Mesodermal cell (in vitro differentiated cells): ENCODE measurements around the gene PARP6.

ENCODE experiments used
- H3K27ac ChIP-seq: 2 replicates; pipeline ENCODE4 v1.7.0; 2013; ENCODE audit warnings: mild to moderate bottlenecking, low read depth, low read length, moderate library complexity; ENCODE audit not compliant: severe bottlenecking
- H3K36me3 ChIP-seq: 2 replicates; pipeline ENCODE4 v1.7.1; 2013; ENCODE audit warnings: mild to moderate bottlenecking, low read length, moderate library complexity; ENCODE audit not compliant: control insufficient read depth, insufficient read depth
- H3K4me1 ChIP-seq: one replicate; pipeline ENCODE4 v1.7.1; 2013; ENCODE audit warnings: mild to moderate bottlenecking, low read length; ENCODE audit not compliant: insufficient read depth, control insufficient read depth, poor library complexity, severe bottlenecking
- H3K4me3 ChIP-seq: 2 replicates; pipeline ENCODE4 v1.7.0; 2013; ENCODE audit warnings: low read length, control low read depth, mild to moderate bottlenecking; ENCODE audit not compliant: insufficient read depth, poor library complexity, severe bottlenecking; ENCODE audit errors: extremely low read depth
- H3K9me3 ChIP-seq: 2 replicates; pipeline ENCODE4 v1.7.1; 2013; ENCODE audit warnings: mild to moderate bottlenecking, low read length, moderate library complexity; ENCODE audit not compliant: control insufficient read depth
- WGBS, 2 experiments: methylation state at CpG; one replicate each; pipeline ENCODE4 v1.1.5; 2013; ENCODE audit warnings: missing lambda C conversion rate in 2 of 2; ENCODE audit not compliant: insufficient coverage in 2 of 2; 5-methylcytosine and 5-hydroxymethylcytosine counted together

Gene PARP6

DNA sequence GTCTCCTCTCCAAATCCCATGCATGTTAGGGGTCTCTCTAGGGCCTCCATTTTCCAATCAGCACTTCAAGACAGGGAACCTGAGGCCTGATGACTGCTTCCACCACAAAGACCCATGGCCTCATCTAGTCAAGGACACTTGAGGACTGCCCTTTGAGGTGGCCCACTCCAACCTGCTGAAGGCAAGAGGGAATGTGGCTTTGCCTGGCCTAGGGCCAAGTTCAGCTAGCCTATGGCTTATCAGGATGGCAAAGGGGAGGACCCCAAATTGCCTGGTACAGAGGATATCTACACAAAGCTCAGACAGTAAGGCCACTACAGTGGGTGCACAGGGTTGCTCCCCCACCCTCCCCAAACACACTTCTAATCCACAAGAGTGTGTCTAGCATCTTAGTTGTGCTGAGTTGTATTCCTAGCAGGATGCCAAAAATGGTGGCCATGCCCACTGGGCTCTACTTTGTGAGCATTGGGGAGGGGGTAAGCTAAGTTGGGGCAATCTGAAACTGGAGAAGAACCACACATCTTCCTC, 64.7 kb downstream of the PARP6 start:
- H3K4me3 ChIP-seq = no peak overlapping the region
- peaks cover 98% of the 10 kb centered on the region for H3K36me3 ChIP-seq
- peaks cover 10% of the 10 kb centered on the region for H3K4me1 ChIP-seq
- H3K9me3 ChIP-seq = no peaks in the 10 kb centered on the region
- no peak overlapping the region for H3K27ac ChIP-seq

DNA sequence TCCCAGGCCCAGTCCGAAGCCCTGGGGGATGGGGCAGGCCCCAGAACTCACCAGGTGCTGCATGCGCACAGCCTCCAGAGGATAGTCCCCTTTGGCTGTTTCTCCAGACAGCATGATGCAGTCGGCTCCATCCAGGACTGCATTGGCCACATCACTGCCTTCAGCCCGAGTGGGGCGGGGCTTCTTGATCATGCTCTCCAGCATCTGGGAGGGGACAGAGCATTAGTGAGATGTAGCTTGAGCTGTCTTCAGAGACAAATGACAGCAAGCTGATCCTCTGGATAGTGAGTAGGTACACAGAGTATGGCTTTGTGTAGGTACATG, 65.7 kb downstream of the PARP6 start:
- Histone ChIP-seq H3K27ac (no peak overlapping the region), H3K36me3 (peaks cover 98% of the 10 kb centered on the region), H3K9me3 (no peaks in the 10 kb centered on the region), H3K4me3 (no peak overlapping the region), H3K4me1 (peaks cover 10% of the 10 kb centered on the region)
- WGBS, 2 experiments = 90 to 97% methylated on average over 4 to 5 of the region's 5 CpGs

DNA sequence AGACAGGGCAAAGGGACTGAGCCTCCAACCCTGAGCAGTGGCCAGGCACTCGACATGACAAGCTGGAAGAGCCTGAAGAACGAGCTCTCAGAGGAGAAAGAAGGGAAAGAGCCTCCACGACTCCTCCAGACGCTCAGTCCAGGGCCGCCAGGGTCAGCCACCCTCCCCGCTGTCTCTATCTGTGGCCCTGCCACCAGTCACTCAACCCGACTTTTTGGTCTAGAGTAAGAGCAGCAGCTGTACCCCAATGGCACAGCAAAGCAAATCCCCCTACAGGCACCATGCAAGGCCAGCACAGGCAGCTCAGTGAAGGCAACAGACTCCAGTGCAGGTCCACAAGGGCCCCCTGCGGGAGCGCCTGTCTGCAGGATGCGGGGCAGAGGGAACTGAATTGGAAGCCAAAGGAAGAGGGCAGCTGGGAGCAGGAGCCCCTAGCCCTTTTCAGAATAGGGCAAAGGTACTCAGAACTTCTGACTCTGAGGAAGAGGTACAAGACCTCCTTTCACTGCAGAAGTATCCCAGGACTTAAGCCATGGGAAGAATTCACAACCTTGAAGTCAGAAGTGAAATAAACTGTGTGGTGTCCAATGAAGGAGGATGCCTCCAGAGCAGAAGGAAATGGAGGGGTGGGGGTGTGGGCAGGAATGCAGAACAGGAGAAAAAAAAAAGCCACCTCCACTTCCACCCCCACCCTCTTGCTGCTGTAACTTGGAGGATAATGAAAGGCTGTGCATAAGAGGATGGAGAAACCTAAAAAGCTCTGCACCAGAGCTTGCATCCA, 66.3 kb downstream of the PARP6 start:
- WGBS, 2 experiments = 94 to 95% methylated on average over 10 of the region's 10 CpGs
- peaks cover 98% of the 10 kb centered on the region for H3K36me3 ChIP-seq
- peaks cover 10% of the 10 kb centered on the region for H3K4me1 ChIP-seq
- H3K9me3 ChIP-seq = no peaks in the 10 kb centered on the region
- no peak overlapping the region for H3K27ac ChIP-seq
- no peak overlapping the region for H3K4me3 ChIP-seq

DNA sequence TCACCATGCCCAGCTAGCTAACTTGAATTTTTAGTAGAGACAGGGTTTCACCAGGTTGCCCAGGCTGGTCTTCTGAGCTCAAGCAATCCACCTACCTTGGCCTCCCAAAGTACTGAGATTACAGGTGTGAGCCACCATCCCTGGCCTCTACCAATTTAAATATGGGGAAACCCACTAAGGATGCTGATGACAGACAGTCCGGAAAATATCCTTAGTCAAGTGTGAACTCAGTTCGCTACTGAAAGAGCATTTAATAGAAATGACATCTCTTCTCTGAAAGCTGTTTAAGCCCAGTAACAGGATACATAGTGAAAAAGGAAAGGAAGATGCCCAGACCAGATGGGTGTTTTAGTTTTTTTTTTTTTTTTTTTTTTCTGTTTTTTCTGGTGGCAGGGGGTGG, 67.1 kb downstream of the PARP6 start:
- Histone ChIP-seq H3K4me3 (no peak overlapping the region), H3K27ac (no peak overlapping the region), H3K36me3 (peaks cover 98% of the 10 kb centered on the region), H3K4me1 (peaks cover 17% of the 10 kb centered on the region), H3K9me3 (no peaks in the 10 kb centered on the region)
- WGBS, 2 experiments = 92 to 100% methylated on average over 2 of the region's 2 CpGs

DNA sequence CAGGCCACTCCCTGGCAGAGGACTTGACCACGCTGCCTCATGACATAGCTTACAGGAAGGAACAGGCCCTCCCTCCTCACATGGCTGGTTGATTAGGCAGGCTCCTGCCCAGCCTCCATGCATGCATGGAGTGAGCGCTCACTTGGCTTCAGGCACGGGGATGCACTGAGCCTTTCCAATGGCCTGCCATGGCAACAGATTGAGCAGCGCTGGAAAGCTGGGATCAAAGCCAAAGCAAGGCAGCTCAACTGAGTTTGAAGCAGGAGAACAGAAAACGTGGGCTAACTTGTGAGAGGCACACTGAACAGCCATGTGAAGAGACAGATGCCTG, 68.9 kb downstream of the PARP6 start:
- 94% methylated on average over 5 of the region's 5 CpGs for WGBS, 2 experiments
- H3K36me3 ChIP-seq = peaks cover 99% of the 10 kb centered on the region
- H3K4me3 ChIP-seq = no peak overlapping the region

DNA sequence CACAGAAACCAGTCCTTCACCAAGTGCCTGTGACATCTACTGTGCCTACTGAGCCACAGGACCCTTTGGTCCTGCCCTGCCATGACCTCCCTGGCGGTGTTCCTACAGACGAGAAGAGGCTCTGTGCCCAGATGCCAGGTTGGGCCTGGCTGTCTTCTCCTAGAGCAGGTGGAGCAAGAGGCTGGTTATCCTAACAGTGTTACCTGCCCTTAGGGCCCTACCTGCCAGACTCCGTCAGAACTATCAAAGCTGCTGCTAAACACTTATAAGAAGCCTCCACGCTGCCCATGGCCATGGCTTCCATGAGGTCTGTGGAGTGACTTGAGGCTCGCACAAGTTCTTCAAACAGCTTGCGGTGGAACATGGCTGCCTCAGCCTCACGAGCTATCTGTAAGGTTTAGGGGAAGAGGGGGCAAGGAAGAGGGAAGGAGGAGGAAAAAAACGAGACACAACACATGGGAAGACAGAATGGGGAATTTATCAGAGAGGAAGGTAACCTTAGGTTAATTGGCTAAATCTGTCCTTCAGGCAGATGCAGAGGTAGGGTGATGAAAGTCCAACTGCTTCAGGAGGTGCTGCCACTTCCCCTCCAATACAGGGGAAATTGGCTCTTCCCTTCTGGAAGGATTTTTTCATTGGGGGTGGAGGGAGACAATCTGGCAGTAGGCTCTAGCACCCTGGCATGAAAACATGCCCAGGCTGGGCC, 69.4 kb downstream of the PARP6 start:
- Histone ChIP-seq H3K36me3 (peaks cover 97% of the 10 kb centered on the region), H3K4me1 (peaks cover 13% of the 10 kb centered on the region), H3K27ac (no peak overlapping the region), H3K4me3 (no peak overlapping the region), H3K9me3 (no peaks in the 10 kb centered on the region)
- 94 to 95% methylated on average over 7 to 8 of the region's 8 CpGs for WGBS, 2 experiments

More for the DNA sequence above, 68.9 kb downstream of the PARP6 start:
- H3K9me3 ChIP-seq = no peaks in the 10 kb centered on the region
- H3K4me1 ChIP-seq = peaks cover 13% of the 10 kb centered on the region
- H3K27ac ChIP-seq = peak overlapping the region; percentile 20

DNA sequence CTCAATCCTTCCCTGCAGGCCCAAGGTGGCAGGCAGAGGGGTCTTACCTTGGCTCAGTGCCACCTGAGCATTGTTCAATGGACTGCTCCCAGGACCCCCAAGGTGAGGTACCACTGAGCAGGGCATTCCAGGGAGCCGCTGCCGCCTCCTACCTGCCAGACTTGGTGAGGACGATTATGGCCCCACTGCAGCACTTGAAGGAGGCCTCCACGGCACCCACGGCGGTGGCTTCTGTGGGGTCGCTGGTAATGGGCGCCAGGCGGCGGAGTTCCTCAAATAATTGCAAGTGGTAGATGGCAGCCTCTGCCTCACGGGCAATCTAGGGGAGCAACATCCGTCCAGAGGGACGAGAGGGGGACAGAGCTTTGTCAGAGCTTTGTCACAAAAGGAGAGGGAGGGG, 70.1 kb downstream of the PARP6 start:
- WGBS, 2 experiments = 94 to 98% methylated on average over 13 of the region's 13 CpGs
- H3K27ac ChIP-seq = no peak overlapping the region
- no peak overlapping the region for H3K4me3 ChIP-seq

DNA sequence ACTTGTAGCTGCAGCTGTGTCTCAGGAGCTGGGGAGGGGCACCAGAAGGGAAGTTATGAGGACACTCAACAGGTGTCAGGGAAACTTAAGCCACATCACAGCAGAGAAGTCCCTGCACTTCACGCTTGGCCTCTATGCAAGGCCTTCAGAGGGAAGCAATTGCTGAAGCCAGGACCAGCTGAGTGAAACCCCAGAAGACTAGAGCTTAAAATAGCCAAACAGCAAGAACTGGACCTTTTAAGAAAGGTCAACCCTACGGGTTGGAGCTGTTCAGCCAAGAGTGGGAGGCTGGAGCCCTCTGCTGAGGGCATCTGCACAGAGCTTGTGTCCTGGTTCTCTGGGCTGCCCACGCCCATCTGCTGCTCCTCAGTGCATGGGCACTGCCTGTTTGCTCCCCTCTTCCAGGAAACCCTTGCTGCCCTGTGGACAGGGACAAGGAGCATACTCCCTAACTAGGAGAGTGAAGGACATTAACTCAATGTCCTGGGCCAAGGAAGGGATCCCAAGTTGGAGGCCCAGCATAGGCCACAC, 70.9 kb downstream of the PARP6 start:
- Histone ChIP-seq H3K27ac (no peak overlapping the region), H3K36me3 (peaks cover 82% of the 10 kb centered on the region), H3K9me3 (no peaks in the 10 kb centered on the region), H3K4me3 (no peak overlapping the region), H3K4me1 (peaks cover 7% of the 10 kb centered on the region)
- 94 to 95% methylated on average over 3 of the region's 3 CpGs for WGBS, 2 experiments

More for the DNA sequence above, 70.1 kb downstream of the PARP6 start:
- H3K36me3 ChIP-seq = peaks cover 91% of the 10 kb centered on the region
- no peaks in the 10 kb centered on the region for H3K9me3 ChIP-seq
- peaks cover 13% of the 10 kb centered on the region for H3K4me1 ChIP-seq

DNA sequence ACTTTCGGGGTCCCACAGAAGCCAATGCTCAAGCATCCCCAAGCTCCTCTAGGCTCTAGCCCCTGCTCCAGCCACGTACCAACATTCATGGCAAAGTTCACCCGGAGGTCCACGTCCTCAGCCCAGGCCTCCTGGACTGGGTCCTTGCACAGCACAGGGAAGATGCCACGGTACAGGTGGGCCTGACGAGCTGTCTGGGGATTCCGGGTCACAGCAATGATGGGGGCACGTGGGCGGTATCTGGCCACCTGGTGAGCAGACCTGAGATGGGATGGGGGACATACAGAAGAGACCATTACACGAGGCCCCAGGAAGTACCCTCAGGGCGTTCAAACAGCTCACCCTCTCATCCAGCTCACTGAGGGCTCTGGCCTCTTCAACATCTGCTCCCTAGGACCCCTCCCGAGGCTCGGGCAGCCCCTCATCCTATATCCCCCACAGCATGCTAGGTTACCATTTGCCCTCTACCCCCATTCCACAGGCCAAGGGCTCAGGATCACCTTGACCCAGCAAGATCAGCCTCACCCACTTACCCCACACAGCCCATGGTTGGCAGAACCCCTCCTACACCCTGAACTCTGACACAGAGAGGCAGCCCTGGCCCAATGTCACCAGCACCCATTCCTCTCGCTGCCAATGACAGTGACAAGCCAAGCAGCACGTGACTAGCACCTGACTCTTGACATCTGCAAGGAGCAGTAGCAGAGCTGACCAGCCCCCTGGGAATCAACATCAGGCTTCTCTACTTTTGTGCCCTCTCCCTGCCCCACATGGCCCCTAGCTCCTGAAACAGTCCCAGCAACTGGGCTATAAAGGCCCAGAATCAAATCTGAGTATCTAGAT, 71.7 kb downstream of the PARP6 start:
- H3K4me3 ChIP-seq = no peak overlapping the region
- WGBS, 2 experiments = 93 to 97% methylated on average over 11 to 15 of the region's 15 CpGs
- H3K4me1 ChIP-seq = peaks cover 7% of the 10 kb centered on the region
- H3K9me3 ChIP-seq = no peaks in the 10 kb centered on the region
- H3K36me3 ChIP-seq = peaks cover 74% of the 10 kb centered on the region
- H3K27ac ChIP-seq = no peak overlapping the region

DNA sequence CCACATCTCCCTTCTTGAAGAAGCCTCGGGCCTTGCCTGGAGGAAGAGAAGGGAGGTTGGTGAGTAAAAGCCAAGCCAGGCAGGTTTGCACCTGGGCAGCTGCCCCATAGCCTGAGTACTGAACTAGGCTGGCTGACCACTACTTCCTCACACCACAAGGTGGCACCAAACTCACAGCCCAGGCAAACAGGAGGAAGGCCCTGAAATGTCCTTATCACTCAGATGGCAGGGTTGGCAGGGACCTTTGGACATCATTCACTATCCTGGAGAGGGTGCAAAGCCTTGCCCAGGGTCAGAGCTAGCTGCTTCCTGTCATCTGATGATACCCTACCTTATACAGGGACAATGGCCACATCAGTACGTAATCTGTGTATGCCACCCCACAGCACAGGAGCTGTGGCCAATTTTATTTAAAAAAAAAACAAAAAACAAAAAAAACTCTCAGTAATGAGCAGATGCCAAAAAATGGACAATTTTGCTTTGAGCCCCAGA, 72.6 kb downstream of the PARP6 start:
- 70 to 100% methylated on average over 1 to 2 of the region's 2 CpGs for WGBS, 2 experiments
- Histone ChIP-seq H3K4me3 (no peak overlapping the region), H3K4me1 (peaks cover 7% of the 10 kb centered on the region), H3K9me3 (no peaks in the 10 kb centered on the region), H3K36me3 (peaks cover 66% of the 10 kb centered on the region), H3K27ac (no peak overlapping the region)
